ENCODE results near the gene MRC2. TPM values are rescaled to one million over a fixed set of nuclear protein-coding genes. Genes with fewer than 3 reads are reported as not detected.
"Not testable (repeated sequence)": the region's sequence is repeated elsewhere in the genome, so short reads cannot be mapped to it uniquely, and the experiment has no call there.

The MRC2 gene
- total RNA-seq, 4 donors from 2014 or later: 7.9 to 47.2 (median 14.5) TPM

- in situ Hi-C loops (cut with MboI; ENCODE audit: low pct_ligation_motif_present in 1 of 4, low pct_unique_long_range_greater_than_20kb in 1 of 4, low sequenced_read_pairs in 3 of 4) (loop anchor here in 1 of 4 donors (25.0 kb wide), 1 partner anchor 724 kb away; no protein-coding TSS in a partner anchor), intact Hi-C loops (cut with DNase I; ENCODE audit: low total_unique reads) (no loop called here)
- no peak overlapping the region for H3K27ac ChIP-seq
- no peaks in the 10 kb centered on the region for H3K36me3 ChIP-seq
- no peak for DNase-seq
- no peaks in the 10 kb centered on the region for H3K4me1 ChIP-seq
- no peaks in the 10 kb centered on the region for H3K27me3 ChIP-seq
- no peak overlapping the region for H3K4me3 ChIP-seq
- WGBS, 2 donors (ENCODE audit: low coverage in 1 of 2): 100% methylated on average over 1 to 4 of the region's 4 CpGs
- H3K9me3 ChIP-seq: no peaks in the 10 kb centered on the region
- no peak for TF ChIP-seq POLR2A (IDR thresholded peaks at IDR 0.05)
- no peak for TF ChIP-seq CTCF (IDR thresholded peaks at IDR 0.05)
- no peak for TF ChIP-seq POLR2AphosphoS5 (IDR thresholded peaks at IDR 0.05)
- TF ChIP-seq EP300 (IDR thresholded peaks at IDR 0.05; ENCODE audit: low read depth): no peak
These were observed 60.5 kb downstream of the MRC2 start for GRCh38 chr17:62687997-62688396.

- Histone ChIP-seq H3K4me3 (no peak overlapping the region), H3K27me3 (no peaks in the 10 kb centered on the region), H3K36me3 (no peaks in the 10 kb centered on the region), H3K9me3 (no peaks in the 10 kb centered on the region), H3K27ac (no peak overlapping the region), H3K4me1 (no peaks in the 10 kb centered on the region)
- TF ChIP-seq POLR2AphosphoS5 (IDR thresholded peaks at IDR 0.05) (no peak), CTCF (IDR thresholded peaks at IDR 0.05) (no peak), EP300 (IDR thresholded peaks at IDR 0.05; ENCODE audit: low read depth) (no peak), POLR2A (IDR thresholded peaks at IDR 0.05) (no peak)
- intact Hi-C loops (cut with DNase I; ENCODE audit: low total_unique reads) (no loop called here), in situ Hi-C loops (cut with MboI; ENCODE audit: low pct_ligation_motif_present in 1 of 4, low pct_unique_long_range_greater_than_20kb in 1 of 4, low sequenced_read_pairs in 3 of 4) (loop anchor here in 1 of 4 donors (25.0 kb wide), 1 partner anchor 724 kb away; no protein-coding TSS in a partner anchor)
- no peak for DNase-seq
- 74% methylated on average over 11 of the region's 11 CpGs; no CpG with 5 or more reads in 1 of the 2 donors for WGBS, 2 donors (ENCODE audit: low coverage in 1 of 2)
These were observed 61.1 kb downstream of the MRC2 start for GRCh38 chr17:62688398-62689160.

- Histone ChIP-seq H3K27ac (no peak overlapping the region), H3K9me3 (no peaks in the 10 kb centered on the region), H3K4me3 (no peak overlapping the region), H3K36me3 (no peaks in the 10 kb centered on the region), H3K4me1 (no peaks in the 10 kb centered on the region), H3K27me3 (no peaks in the 10 kb centered on the region)
- no peak for DNase-seq
- TF ChIP-seq POLR2A (IDR thresholded peaks at IDR 0.05): no peak
- 91% methylated on average over 37 of the region's 37 CpGs; no CpG with 5 or more reads in 1 of the 2 donors for WGBS, 2 donors (ENCODE audit: low coverage in 1 of 2)
- in situ Hi-C loops (cut with MboI; ENCODE audit: low pct_ligation_motif_present in 1 of 4, low pct_unique_long_range_greater_than_20kb in 1 of 4, low sequenced_read_pairs in 3 of 4) (loop anchor here in 2 of 4 donors (10.0 to 25.0 kb wide), 2 partner anchors 715 to 723 kb away; no protein-coding TSS in a partner anchor), intact Hi-C loops (cut with DNase I; ENCODE audit: low total_unique reads) (no loop called here)
These were observed 62.1 kb downstream of the MRC2 start for GRCh38 chr17:62689441-62690167.

- Histone ChIP-seq H3K36me3 (no peaks in the 10 kb centered on the region), H3K4me1 (no peaks in the 10 kb centered on the region), H3K27ac (no peak overlapping the region), H3K27me3 (no peaks in the 10 kb centered on the region), H3K9me3 (no peaks in the 10 kb centered on the region), H3K4me3 (no peak overlapping the region)
- 80 to 84% methylated on average over 1 to 15 of the region's 19 CpGs for WGBS, 2 donors (ENCODE audit: low coverage in 1 of 2)
- in situ Hi-C loops (cut with MboI; ENCODE audit: low pct_ligation_motif_present in 1 of 4, low pct_unique_long_range_greater_than_20kb in 1 of 4, low sequenced_read_pairs in 3 of 4) (loop anchor here in 2 of 4 donors (10.0 to 25.0 kb wide), 2 partner anchors 714 to 722 kb away; no protein-coding TSS in a partner anchor), intact Hi-C loops (cut with DNase I; ENCODE audit: low total_unique reads) (no loop called here)
- DNase-seq: no peak
- TF ChIP-seq EP300 (IDR thresholded peaks at IDR 0.05; ENCODE audit: low read depth) (no peak), CTCF (IDR thresholded peaks at IDR 0.05) (no peak), POLR2A (IDR thresholded peaks at IDR 0.05) (no peak), POLR2AphosphoS5 (IDR thresholded peaks at IDR 0.05) (no peak)
These were observed 62.9 kb downstream of the MRC2 start for GRCh38 chr17:62690168-62690897.

GRCh38 chr17:62691589-62691915 is 64.1 kb downstream of the MRC2 start:
- WGBS, 2 donors (ENCODE audit: low coverage in 1 of 2): 76 to 88% methylated on average over 5 to 8 of the region's 8 CpGs
- H3K36me3 ChIP-seq; H3K4me1 ChIP-seq; H3K9me3 ChIP-seq; H3K27ac ChIP-seq; DNase-seq; H3K27me3 ChIP-seq; intact Hi-C loops (cut with DNase I; ENCODE audit: low total_unique reads); H3K4me3 ChIP-seq: not testable (repeated sequence)
- in situ Hi-C loops (cut with MboI; ENCODE audit: low pct_ligation_motif_present in 1 of 4, low pct_unique_long_range_greater_than_20kb in 1 of 4, low sequenced_read_pairs in 3 of 4): loop anchor here in 2 of 4 donors (10.0 to 25.0 kb wide), 2 partner anchors 713 to 721 kb away; no protein-coding TSS in a partner anchor
